ENCODE measurements around the gene SOX15.

Gene SOX15

GRCh38 chr17:7561028-7561575 lies 28.8 kb downstream of the SOX15 start:
- intact Hi-C loops (cut with DNase I) = loop anchor here (1.0 to 5.0 kb wide), 3 partner anchors 47 to 209 kb away; partner anchors contain the start of genes KCTD11 and POLR2A
- DNase-seq = peak; percentile 77 to 98 (median 90)

- intact Hi-C loops (cut with DNase I) = loop anchor here (1.0 to 5.0 kb wide), 3 partner anchors 46 to 208 kb away; partner anchors contain the start of genes KCTD11 and POLR2A
- peak in 5 of 10 donors; percentile 40 to 88 (median 57) for DNase-seq
Measured at GRCh38 chr17:7560172-7561027, 29.5 kb downstream of the SOX15 start.

GRCh38 chr17:7559320-7560171 lies 30.3 kb downstream of the SOX15 start:
- intact Hi-C loops (cut with DNase I) = loop anchor here (5.0 kb wide), 1 partner anchor 207 kb away; the partner anchor contains the start of gene KCTD11
- peak in 1 of 10 donors; percentile 42 for DNase-seq

GRCh38 chr17:7558544-7559319 lies 31.2 kb downstream of the SOX15 start, which contains the start of gene TNFSF13:
Gene TNFSF13, plus strand, starts transcription at chr17:7558750. Its CDS starts 290 bp downstream, at chr17:7559040.
- DNase-seq = peak in 1 of 10 donors; percentile 61
- intact Hi-C loops (cut with DNase I) = no loop called here

GRCh38 chr17:7557775-7558543 lies 31.9 kb downstream of the SOX15 start:
- intact Hi-C loops (cut with DNase I) = no loop called here
- peak; percentile 44 to 96 (median 76) for DNase-seq

GRCh38 chr17:7557147-7557764 lies 32.6 kb downstream of the SOX15 start:
- no peak for DNase-seq
- intact Hi-C loops (cut with DNase I) = no loop called here

- intact Hi-C loops (cut with DNase I) = no loop called here
- no peak for DNase-seq
Measured at GRCh38 chr17:7556627-7557026, 33.3 kb downstream of the SOX15 start.

- intact Hi-C loops (cut with DNase I) = no loop called here
- DNase-seq = no peak
Measured at GRCh38 chr17:7555320-7555948, 34.5 kb downstream of the SOX15 start.

GRCh38 chr17:7553356-7553755 lies 36.5 kb downstream of the SOX15 start:
- no peak for DNase-seq
- intact Hi-C loops (cut with DNase I) = no loop called here

- intact Hi-C loops (cut with DNase I) = no loop called here
- no peak for DNase-seq
Measured at GRCh38 chr17:7552621-7553051, 37.3 kb downstream of the SOX15 start.

GRCh38 chr17:7551396-7551795 lies 38.5 kb downstream of the SOX15 start:
- intact Hi-C loops (cut with DNase I) = no loop called here
- no peak for DNase-seq

GRCh38 chr17:7550344-7550743 lies 39.5 kb downstream of the SOX15 start:
- intact Hi-C loops (cut with DNase I) = no loop called here

GRCh38 chr17:7549401-7550055 lies 40.4 kb downstream of the SOX15 start:
- intact Hi-C loops (cut with DNase I) = no loop called here
- peak in 4 of 10 donors; percentile 30 to 88 (median 56) for DNase-seq

More at GRCh38 chr17:7550344-7550743, 39.5 kb downstream of the SOX15 start:
- DNase-seq = no peak

- peak in 9 of 10 donors; percentile 39 to 90 (median 61) for DNase-seq
- intact Hi-C loops (cut with DNase I) = no loop called here
Measured at GRCh38 chr17:7548585-7549400, 41.1 kb downstream of the SOX15 start, which contains the start of gene TNFSF12. Gene TNFSF12, plus strand, starts transcription at chr17:7549058. Its CDS starts 96 bp downstream, at chr17:7549154.

GRCh38 chr17:7544911-7545310 lies 45.0 kb downstream of the SOX15 start:
- DNase-seq = no peak
- intact Hi-C loops (cut with DNase I) = no loop called here

GRCh38 chr17:7541074-7541621 lies 48.7 kb downstream of the SOX15 start:
- intact Hi-C loops (cut with DNase I) = no loop called here
- no peak for DNase-seq

Measured in posterior cingulate gyrus (tissue), 11 donors.